GM10266 (cell line): ENCODE results near the gene SLC51A.

ENCODE experiments used
- DNase-seq: peaks from one replicate; pipeline ENCODE4 v3.0.0; 2012; ENCODE audit errors: extremely low spot score
- TF ChIP-seq, protein P1 (sequence below): IDR thresholded peaks from 2 replicates; pipeline ENCODE4 v1.5.1; 2012; ENCODE audit warnings: mild to moderate bottlenecking, low read depth; ENCODE audit not compliant: control insufficient read depth, insufficient read depth; ENCODE audit errors: missing control alignments

The SLC51A gene

DNA sequence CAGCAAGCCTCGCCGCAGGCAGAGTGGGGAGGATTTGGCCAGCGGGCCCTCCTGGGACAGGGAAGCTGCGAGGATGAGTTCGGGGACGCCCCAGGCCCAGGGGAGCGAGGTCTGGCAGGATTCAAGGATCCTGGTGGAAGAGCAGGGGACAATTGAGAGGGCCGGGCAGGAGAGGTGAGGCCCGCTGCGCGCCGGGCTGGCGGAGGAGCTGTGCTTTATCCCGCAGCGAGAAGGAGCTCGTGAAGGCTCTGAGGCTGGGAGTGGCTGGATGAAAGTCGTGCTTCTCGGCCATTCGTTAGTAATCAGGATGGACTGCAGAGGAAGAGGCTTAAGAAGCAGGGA is 3.6 kb downstream of the SLC51A start:
- TF ChIP-seq, protein P1, sequence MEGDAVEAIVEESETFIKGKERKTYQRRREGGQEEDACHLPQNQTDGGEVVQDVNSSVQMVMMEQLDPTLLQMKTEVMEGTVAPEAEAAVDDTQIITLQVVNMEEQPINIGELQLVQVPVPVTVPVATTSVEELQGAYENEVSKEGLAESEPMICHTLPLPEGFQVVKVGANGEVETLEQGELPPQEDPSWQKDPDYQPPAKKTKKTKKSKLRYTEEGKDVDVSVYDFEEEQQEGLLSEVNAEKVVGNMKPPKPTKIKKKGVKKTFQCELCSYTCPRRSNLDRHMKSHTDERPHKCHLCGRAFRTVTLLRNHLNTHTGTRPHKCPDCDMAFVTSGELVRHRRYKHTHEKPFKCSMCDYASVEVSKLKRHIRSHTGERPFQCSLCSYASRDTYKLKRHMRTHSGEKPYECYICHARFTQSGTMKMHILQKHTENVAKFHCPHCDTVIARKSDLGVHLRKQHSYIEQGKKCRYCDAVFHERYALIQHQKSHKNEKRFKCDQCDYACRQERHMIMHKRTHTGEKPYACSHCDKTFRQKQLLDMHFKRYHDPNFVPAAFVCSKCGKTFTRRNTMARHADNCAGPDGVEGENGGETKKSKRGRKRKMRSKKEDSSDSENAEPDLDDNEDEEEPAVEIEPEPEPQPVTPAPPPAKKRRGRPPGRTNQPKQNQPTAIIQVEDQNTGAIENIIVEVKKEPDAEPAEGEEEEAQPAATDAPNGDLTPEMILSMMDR = no peak
- no peak for DNase-seq

DNA sequence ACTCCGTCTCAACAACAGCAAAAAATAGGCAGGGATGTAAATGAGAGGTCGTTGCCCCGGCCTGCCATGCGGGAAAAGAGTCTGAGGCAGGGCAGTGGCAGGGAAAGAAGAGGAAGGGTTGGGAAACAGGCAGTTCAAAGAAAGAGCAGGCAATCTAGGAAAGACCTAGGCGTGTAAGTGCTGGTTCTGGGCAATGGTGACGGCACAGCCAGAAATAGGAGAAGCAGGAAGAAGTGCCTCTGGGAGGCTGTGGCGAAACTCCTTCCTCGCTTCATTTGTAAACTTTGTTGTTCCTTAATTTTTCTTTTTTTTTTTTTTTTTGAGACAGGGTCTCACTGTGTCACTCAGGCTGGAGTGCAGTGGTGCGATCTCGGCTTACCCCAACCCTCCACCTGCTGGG is 4.3 kb downstream of the SLC51A start:
- no peak for DNase-seq
- TF ChIP-seq, protein P1 = no peak

DNA sequence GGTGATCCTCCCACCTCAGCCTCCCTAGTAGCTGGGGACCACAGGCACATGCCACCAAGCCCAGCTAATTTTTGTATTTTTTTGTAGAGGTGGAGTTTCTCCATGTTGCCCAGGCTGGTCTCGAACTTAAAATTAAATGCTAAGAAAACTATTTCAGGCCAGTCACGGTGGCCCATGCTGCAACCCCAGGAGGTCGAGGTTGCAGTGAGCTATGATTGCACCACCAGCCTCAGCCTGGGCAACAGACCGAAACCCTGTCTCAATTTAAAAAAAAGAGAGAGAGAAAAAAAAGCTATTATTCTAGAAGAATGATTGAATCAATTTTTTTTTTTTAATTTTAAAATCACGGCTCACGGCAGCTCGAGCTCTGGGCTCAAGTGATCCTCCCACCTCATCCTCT is 4.7 kb downstream of the SLC51A start:
- TF ChIP-seq, protein P1 = no peak
- DNase-seq = no peak

DNA sequence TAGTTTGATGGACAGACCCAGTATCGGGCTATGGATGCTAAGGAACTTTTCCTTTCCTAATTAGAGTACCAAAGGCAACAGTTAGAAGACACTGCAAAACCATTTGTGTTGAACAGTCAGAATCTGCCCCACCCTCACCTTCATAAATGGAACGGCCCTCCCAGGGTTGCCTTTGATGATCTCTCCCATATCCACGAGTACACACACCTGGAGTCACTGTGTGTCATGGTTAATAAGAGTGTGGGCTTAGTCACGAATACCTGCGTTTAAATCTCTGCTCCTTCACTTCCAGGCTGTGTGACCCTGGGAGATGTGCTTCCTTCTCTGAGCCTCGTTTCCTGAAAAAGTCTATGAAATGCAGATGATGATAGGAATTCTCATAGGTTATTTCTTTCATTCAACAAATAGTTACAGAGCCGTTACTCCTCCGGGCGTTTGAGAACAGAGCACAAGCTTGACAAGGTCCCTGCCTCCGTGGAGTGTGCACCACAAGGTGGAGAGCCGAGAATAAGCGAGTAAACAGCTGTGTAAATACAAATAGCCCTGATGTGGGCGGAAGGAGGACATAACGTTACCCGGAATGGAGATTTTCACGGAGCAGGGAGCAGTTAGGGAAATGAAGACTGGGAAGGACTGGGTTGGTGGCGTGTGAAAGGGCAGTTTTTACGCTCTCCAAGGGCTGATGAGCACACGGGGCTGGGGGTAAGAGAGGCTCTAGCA is 6.7 kb downstream of the SLC51A start:
- TF ChIP-seq, protein P1 = no peak
- no peak for DNase-seq

DNA sequence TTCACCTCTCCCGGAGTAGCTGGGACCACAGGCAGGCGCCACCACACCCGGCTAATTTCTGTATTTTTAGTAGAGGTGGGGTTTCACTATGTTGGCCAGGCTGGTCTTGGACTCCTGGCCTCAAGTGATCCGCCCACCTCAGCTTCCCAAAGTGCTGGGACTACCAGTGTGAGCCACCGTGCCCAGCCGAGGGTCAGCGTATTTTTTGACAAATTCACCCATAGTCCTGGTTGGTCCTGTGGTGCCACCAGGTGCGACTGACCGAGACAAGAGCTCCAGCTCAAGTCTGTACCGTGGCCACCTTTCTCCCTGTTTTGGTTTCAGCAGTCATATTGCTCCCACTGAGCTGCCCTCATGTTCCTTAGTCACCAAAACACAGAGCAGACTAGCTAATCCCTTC is 8.8 kb downstream of the SLC51A start:
- no peak for DNase-seq
- TF ChIP-seq, protein P1 = no peak

DNA sequence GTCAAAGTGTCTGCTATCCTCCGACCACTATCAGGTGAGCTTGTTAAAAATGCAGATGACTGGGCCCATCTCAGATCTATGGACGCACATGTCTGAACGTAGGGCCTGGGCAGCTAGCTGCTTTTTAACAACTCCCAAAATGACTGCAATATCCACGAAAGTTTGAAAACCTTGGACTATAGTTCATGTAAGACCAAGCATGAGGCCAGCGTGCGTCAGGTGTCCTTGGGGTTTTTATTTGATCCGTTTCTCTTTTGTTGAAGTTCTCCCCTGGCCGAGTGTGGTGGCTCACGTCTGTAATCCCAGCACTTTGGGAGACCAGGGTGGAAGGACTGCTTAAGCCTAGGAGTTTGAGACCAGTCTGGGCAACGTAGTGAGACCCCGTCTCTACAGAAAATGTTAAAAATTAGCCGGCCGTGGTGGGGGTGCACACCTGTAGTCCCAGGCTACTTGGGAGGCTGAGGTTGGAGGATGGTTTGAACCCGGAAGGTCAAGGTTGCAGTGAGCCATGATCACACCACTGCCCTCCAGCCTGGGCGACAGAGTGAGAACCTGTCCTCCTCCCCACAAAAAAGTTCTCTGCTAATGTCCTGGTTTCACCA is 9.5 kb downstream of the SLC51A start:
- TF ChIP-seq, protein P1 = no peak
- no peak for DNase-seq

DNA sequence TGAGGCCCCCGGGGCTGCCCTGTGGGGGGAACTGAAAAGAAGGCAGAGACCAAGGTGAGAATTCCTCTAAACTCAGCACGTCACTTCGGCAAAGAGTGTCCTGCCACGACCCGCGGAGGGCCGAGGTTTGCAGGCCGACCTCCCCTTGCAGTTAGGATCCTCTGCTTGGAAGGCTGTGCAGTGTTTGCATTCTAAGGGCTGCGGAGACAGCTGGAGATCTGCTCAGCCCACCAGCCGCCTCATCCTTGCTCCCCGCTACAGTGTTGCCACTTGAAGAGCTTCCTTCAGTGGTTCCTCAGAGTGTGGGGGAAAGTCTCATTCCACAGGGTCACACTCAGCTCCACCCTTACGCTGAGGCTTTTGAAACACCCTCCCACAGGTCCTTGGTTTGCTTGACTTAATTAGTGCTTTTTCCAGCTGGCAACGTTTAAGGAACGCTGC is 10.8 kb downstream of the SLC51A start:
- no peak for DNase-seq
- TF ChIP-seq, protein P1 = no peak
